ENCODE data around the gene GVQW3. TPM values are rescaled to one million over a fixed set of nuclear protein-coding genes. Genes with fewer than 3 reads are reported as not detected.

Gene GVQW3
- total and polyA plus RNA-seq, 9 donors: 2.1 to 6.0 (median 3.4) TPM

- Histone ChIP-seq H3K4me3 (no peak overlapping the region), H3K27ac (no peak overlapping the region), H3K27me3 (no peaks in the 10 kb centered on the region), H3K4me1 (ENCODE audit: insufficient read depth) (peaks cover 2% of the 10 kb centered on the region), H3K9me3 (no peaks in the 10 kb centered on the region), H3K36me3 (no peaks in the 10 kb centered on the region)
- intact Hi-C loops (cut with DNase I): loop anchor here in 1 of 4 donors (5.0 kb wide), 1 partner anchor 561 kb away; no protein-coding TSS in a partner anchor
- DNase-seq: no peak
- 89 to 92% (median 91%) methylated on average over 6 of the region's 6 CpGs for WGBS, 3 donors
- TF ChIP-seq CTCF (IDR thresholded peaks at IDR 0.05): no peak
- TF ChIP-seq EP300 (IDR thresholded peaks at IDR 0.05): no peak
- no peak for TF ChIP-seq POLR2A (IDR thresholded peaks at IDR 0.05)
Measured at GRCh38 chr11:76453248-76453647, 72.1 kb downstream of the GVQW3 start.

GRCh38 chr11:76455331-76455730, 74.2 kb downstream of the GVQW3 start:
- peaks cover 2% of the 10 kb centered on the region for H3K4me1 ChIP-seq (ENCODE audit: insufficient read depth)
- intact Hi-C loops (cut with DNase I): no loop called here
- H3K36me3 ChIP-seq: no peaks in the 10 kb centered on the region
- H3K27ac ChIP-seq: no peak overlapping the region
- H3K4me3 ChIP-seq: no peak overlapping the region
- no peaks in the 10 kb centered on the region for H3K9me3 ChIP-seq
- H3K27me3 ChIP-seq: no peaks in the 10 kb centered on the region
- WGBS, 3 donors: 9 to 26% (median 15%) methylated on average over 2 of the region's 2 CpGs
- no peak for TF ChIP-seq CTCF (IDR thresholded peaks at IDR 0.05)
- TF ChIP-seq POLR2A (IDR thresholded peaks at IDR 0.05): no peak
- TF ChIP-seq EP300 (IDR thresholded peaks at IDR 0.05): no peak
- no peak for DNase-seq

- Histone ChIP-seq H3K4me1 (ENCODE audit: insufficient read depth) (peaks cover 2% of the 10 kb centered on the region), H3K27ac (no peak overlapping the region), H3K4me3 (no peak overlapping the region), H3K9me3 (no peaks in the 10 kb centered on the region), H3K27me3 (no peaks in the 10 kb centered on the region), H3K36me3 (no peaks in the 10 kb centered on the region)
- intact Hi-C loops (cut with DNase I): no loop called here
- no peak for DNase-seq
- TF ChIP-seq EP300 (IDR thresholded peaks at IDR 0.05) (no peak), POLR2A (IDR thresholded peaks at IDR 0.05) (no peak), CTCF (IDR thresholded peaks at IDR 0.05) (no peak)
Measured at GRCh38 chr11:76455931-76456330, 74.8 kb downstream of the GVQW3 start.

GRCh38 chr11:76456571-76456970, 75.4 kb downstream of the GVQW3 start:
- no peaks in the 10 kb centered on the region for H3K27me3 ChIP-seq
- H3K27ac ChIP-seq: no peak overlapping the region
- TF ChIP-seq POLR2A (IDR thresholded peaks at IDR 0.05) (no peak), EP300 (IDR thresholded peaks at IDR 0.05) (no peak), CTCF (IDR thresholded peaks at IDR 0.05) (no peak)
- peaks cover 2% of the 10 kb centered on the region for H3K4me1 ChIP-seq (ENCODE audit: insufficient read depth)
- no peak overlapping the region for H3K4me3 ChIP-seq
- H3K9me3 ChIP-seq: no peaks in the 10 kb centered on the region
- intact Hi-C loops (cut with DNase I): no loop called here
- 60 to 68% (median 66%) methylated on average over 2 of the region's 2 CpGs for WGBS, 3 donors
- no peaks in the 10 kb centered on the region for H3K36me3 ChIP-seq
- no peak for DNase-seq

Small RNAs within 50 kb of the gene (small RNA-seq; reads per million reads assigned to genes)
- gene RF00019: not detected

Other genes with a start within 250 kb of the GVQW3 start
- 10 to 100 TPM in 1 of 7 donors, 1 to 10 TPM in 6; 2.2 to 16.4 (median 5.0) TPM for gene WNT11, start 174.8 kb upstream of the GVQW3 start, total RNA-seq
- gene WNT11, start 174.8 kb upstream of the GVQW3 start, polyA plus RNA-seq: 1 to 10 TPM; 1.1 to 1.9 TPM
- gene THAP12, start 191 bp upstream of the GVQW3 start, total RNA-seq: 10 to 100 TPM; 30.6 to 55.6 (median 47.3) TPM
- gene THAP12, start 191 bp upstream of the GVQW3 start, polyA plus RNA-seq: 10 to 100 TPM; 23.8 to 41.6 TPM
- gene EMSY, start 63.7 kb downstream of the GVQW3 start, total RNA-seq: 10 to 100 TPM; 24.2 to 56.0 (median 30.0) TPM
- gene EMSY, start 63.7 kb downstream of the GVQW3 start, polyA plus RNA-seq: 10 to 100 TPM in 1 of 2 donors, 1 to 10 TPM in 1; 8.8 to 21.5 TPM

All from ovary (tissue), 9 donors.